Left lung (tissue), 10 donors: Measurements from ENCODE around the gene ZNF71. TPM values are rescaled to one million over a fixed set of nuclear protein-coding genes. Genes with fewer than 3 reads are reported as not detected.

Experiments used
- ATAC-seq: fragments of 200-7000 bp; cut with Tn5 transposase; one replicate; pipeline ENCODE4 v1.9.1; 2020; ENCODE audit warnings: moderate library complexity
- DNase-seq, 4 donors: peaks; one replicate each; pipeline ENCODE4 v3.0.0-alpha.2; 2013 to 2020
- H3K27ac ChIP-seq, 2 donors: fragments of 200-600 bp; sonication (generic) in 1 of 2; one replicate each; pipeline versions ENCODE4 v1.5.0 to v1.8.0; 2020 to 2021
- H3K27me3 ChIP-seq, 2 donors: fragments of 200-600 bp; sonication (generic) in 1 of 2; one replicate each; pipeline versions ENCODE4 v1.5.0 to v1.8.0; 2020 to 2021
- H3K36me3 ChIP-seq, 2 donors: fragments of 200-600 bp; sonication (generic) in 1 of 2; one replicate each; pipeline versions ENCODE4 v1.5.0 to v1.8.0; 2020 to 2021
- H3K4me1 ChIP-seq, 2 donors: fragments of 200-600 bp; one replicate each; pipeline ENCODE4 v1.8.0; 2021
- H3K4me3 ChIP-seq, 2 donors: fragments of 200-600 bp; sonication (generic) in 1 of 2; one replicate each; pipeline versions ENCODE4 v1.5.0 to v1.8.0; 2020 to 2021; ENCODE audit warnings: mild to moderate bottlenecking in 1 of 2
- H3K9me3 ChIP-seq, 2 donors: fragments of 200-600 bp; sonication (generic) in 1 of 2; one replicate each; pipeline versions ENCODE4 v1.5.0 to v1.8.0; 2020 to 2021
- CTCF ChIP-seq, 2 donors: fragments of 200-600 bp; sonication (generic) in 1 of 2; IDR thresholded peaks; one replicate each; pipeline versions ENCODE4 v1.5.0 to v1.8.0; 2021; ENCODE audit warnings: antibody characterized with exemption in 2 of 2
- intact Hi-C, 2 donors: fragments of 100-400 bp; cut with DNase I; formaldehyde crosslinking; loops; one replicate each; pipeline versions ENCODE4 v1.11.2 to v1.14.2; 2022
- polyA plus RNA-seq, 6 donors: library from polyadenylated mRNA; unstranded; fragments of 120-200 nt; gene quantifications; one replicate each; pipeline ENCODE4 v1.2.1, GENCODE V29; 2013; ENCODE audit not compliant: insufficient read length in 6 of 6
- total RNA-seq, 2 donors: library from RNA; stranded (reverse); fragmentation: NEBNext Ultra II Directional; extraction: Animal tissue kit (Norgen Biotek cat#: 25700); gene quantifications; one replicate each; pipeline ENCODE4 v1.2.1, GENCODE V29; 2021
- donor health status: DM: no; HTN: yes; CAD: no.
- donor health status: DM: no; HTN: no; CAD: no.

Gene ZNF71
- total and polyA plus RNA-seq, 8 donors, result 5.6 to 10.7 (median 8.3) TPM

- H3K27me3 ChIP-seq, result peaks cover 5 to 33% of the 10 kb centered on the region in 2 donors
- no peaks in the 10 kb centered on the region for H3K36me3 ChIP-seq
- H3K4me1 ChIP-seq, result no peaks in the 10 kb centered on the region
- no peak for DNase-seq
- TF ChIP-seq CTCF (IDR thresholded peaks at IDR 0.05), result no peak
- no peak overlapping the region for H3K27ac ChIP-seq
- intact Hi-C loops, result no loop called here
- H3K9me3 ChIP-seq, result peaks cover 0 to 84% of the 10 kb centered on the region in 2 donors
- no peak for ATAC-seq
- no peak overlapping the region for H3K4me3 ChIP-seq
These were observed 48.4 kb downstream of the ZNF71 start for GRCh38 chr19:56643460-56643955.

GRCh38 chr19:56654151-56654550 is 59.0 kb downstream of the ZNF71 start:
- no peak for ATAC-seq
- Histone ChIP-seq H3K4me1 (no peaks in the 10 kb centered on the region), H3K27me3 (no peaks in the 10 kb centered on the region), H3K9me3 (peaks cover 0 to 77% of the 10 kb centered on the region in 2 donors), H3K4me3 (no peak overlapping the region), H3K36me3 (no peaks in the 10 kb centered on the region), H3K27ac (no peak overlapping the region)
- TF ChIP-seq CTCF (IDR thresholded peaks at IDR 0.05), result no peak
- intact Hi-C loops, result no loop called here
- DNase-seq, result no peak

GRCh38 chr19:56660381-56661107 is 65.4 kb downstream of the ZNF71 start:
- Histone ChIP-seq H3K4me3 (no peak overlapping the region), H3K36me3 (peaks cover 0 to 22% of the 10 kb centered on the region in 2 donors), H3K4me1 (peaks cover 0 to 3% of the 10 kb centered on the region in 2 donors), H3K27me3 (no peaks in the 10 kb centered on the region), H3K9me3 (peaks cover 0 to 80% of the 10 kb centered on the region in 2 donors), H3K27ac (no peak overlapping the region)
- TF ChIP-seq CTCF (IDR thresholded peaks at IDR 0.05), result peak in 1 of 2 donors; percentile 26
- ATAC-seq (peak; percentile 34), DNase-seq (peak in 2 of 4 donors; percentile 18 to 77)
- intact Hi-C loops, result no loop called here

DNA sequence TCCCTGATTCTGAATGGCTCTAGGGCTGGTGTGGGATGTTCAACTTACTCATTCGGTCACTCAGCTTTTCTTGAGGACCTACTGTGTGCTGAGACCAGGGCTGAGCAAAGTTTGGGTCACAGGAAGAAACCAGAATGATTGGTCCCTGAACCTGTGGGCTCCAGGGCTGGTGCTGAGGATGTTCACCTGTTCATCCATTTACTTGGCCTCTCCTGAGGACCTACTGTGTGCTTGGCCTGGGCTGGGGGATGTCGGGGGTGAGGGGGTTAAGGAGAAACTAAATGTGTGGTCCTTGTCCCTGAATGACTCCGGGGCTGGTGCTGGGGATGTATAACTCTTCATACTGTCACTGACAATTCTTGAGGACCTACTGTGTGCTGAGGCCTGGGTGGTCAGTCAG is 66.1 kb downstream of the ZNF71 start:
- Histone ChIP-seq H3K4me3 (no peak overlapping the region), H3K36me3 (peaks cover 0 to 22% of the 10 kb centered on the region in 2 donors), H3K9me3 (peaks cover 0 to 82% of the 10 kb centered on the region in 2 donors), H3K27me3 (no peaks in the 10 kb centered on the region), H3K27ac (no peak overlapping the region), H3K4me1 (peaks cover 0 to 3% of the 10 kb centered on the region in 2 donors)
- intact Hi-C loops, result no loop called here
- TF ChIP-seq CTCF (IDR thresholded peaks at IDR 0.05), result no peak
- ATAC-seq (no peak), DNase-seq (no peak)

- no peak overlapping the region for H3K27ac ChIP-seq
- no peak for ATAC-seq
- peaks cover 0 to 86% of the 10 kb centered on the region in 2 donors for H3K9me3 ChIP-seq
- DNase-seq, result no peak
- TF ChIP-seq CTCF (IDR thresholded peaks at IDR 0.05), result no peak
- no peak overlapping the region for H3K4me3 ChIP-seq
- H3K36me3 ChIP-seq, result peaks cover 0 to 22% of the 10 kb centered on the region in 2 donors
- peaks cover 0 to 3% of the 10 kb centered on the region in 2 donors for H3K4me1 ChIP-seq
- no peaks in the 10 kb centered on the region for H3K27me3 ChIP-seq
- intact Hi-C loops, result no loop called here
These were observed 68.9 kb downstream of the ZNF71 start for GRCh38 chr19:56663931-56664500.
